Breast epithelium (tissue), 3 donors: ENCODE results near the gene RNF212.

Experiments
- CTCF ChIP-seq, 3 donors: fragments of 450-650 bp; IDR thresholded peaks; one replicate each; pipeline ENCODE4 v1.5.1; 2016 to 2017; ENCODE audit warnings: antibody characterized with exemption in 3 of 3, mild to moderate bottlenecking in 3 of 3, moderate library complexity in 3 of 3
- POLR2A ChIP-seq: fragments of 450-650 bp; IDR thresholded peaks from one replicate; pipeline ENCODE4 v1.6.1; 2016; ENCODE audit warnings: antibody characterized with exemption, mild to moderate bottlenecking, moderate library complexity

GRCh38 chr4:1052231-1052671, 61.1 kb downstream of the RNF212 start:
- TF ChIP-seq CTCF (IDR thresholded peaks at IDR 0.05) (no peak), POLR2A (no peak)
